Glomerular visceral epithelial cell (primary cell): ENCODE measurements around the gene NAGK.

Experiments used
- DNase-seq: peaks from one replicate; pipeline ENCODE4 v3.0.0-alpha.2; 2016; ENCODE audit errors: extremely low spot score

The NAGK gene

DNA sequence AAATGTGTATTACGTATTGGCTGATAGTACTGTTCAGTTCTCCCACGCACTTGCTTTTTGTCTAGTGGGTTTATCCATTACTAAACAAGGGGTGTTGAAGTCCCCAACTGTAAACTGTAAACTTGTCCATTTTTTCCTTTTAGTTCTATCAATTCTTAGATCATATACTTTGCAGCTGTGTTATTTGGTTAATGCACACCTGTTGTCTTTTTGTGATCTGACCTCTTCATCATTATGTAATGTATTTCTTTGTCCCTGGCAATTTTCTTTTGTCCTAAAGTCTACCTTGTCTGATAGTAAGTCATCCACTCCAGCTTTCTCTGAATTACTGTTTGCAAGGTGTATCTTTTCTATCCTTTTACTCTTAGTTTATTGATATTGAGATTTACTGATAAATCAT lies 39.6 kb downstream of the NAGK start:
- no peak for DNase-seq

GRCh38 chr2:71113843-71114242 lies 45.4 kb downstream of the NAGK start:
- DNase-seq, result no peak

GRCh38 chr2:71117063-71117462 lies 48.6 kb downstream of the NAGK start:
- no peak for DNase-seq

DNA sequence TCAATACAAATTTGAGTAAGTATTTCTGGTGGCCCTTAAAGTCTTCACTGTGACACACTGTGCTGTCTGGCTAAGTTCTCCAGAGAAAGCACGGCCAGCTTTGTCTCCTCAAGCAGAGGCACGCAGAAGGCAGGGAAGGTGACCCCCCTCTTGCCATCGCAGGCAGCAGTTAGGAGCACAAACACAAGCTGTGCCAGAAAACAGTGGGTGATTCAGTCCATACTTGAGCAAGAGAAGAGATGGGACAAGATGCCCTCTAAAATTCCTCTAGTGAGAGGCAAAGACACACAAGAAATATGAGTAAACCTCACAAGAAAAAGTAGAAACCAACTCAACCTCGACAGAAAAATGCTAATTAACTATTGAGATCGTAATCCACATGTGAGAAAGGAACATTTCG lies 51.7 kb downstream of the NAGK start:
- no peak for DNase-seq

DNA sequence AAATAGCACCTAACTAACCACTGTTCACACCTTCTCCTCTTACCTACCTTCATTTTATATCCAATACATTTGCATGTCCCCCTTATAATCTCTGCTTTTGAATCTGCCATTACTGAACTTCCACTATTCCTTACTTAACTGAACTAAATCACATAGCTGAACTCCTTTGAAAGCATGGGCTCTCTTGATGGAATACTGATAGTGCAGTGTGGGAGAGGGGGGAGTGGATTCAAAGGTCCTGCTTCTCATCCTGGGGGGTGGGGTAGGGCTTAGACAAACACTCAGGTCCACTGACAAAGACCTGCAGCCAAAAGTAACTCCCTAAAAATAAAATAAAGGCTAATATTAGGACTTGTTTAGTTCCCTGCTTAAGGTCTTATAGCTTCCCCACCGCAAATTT lies 53.0 kb downstream of the NAGK start:
- no peak for DNase-seq

DNA sequence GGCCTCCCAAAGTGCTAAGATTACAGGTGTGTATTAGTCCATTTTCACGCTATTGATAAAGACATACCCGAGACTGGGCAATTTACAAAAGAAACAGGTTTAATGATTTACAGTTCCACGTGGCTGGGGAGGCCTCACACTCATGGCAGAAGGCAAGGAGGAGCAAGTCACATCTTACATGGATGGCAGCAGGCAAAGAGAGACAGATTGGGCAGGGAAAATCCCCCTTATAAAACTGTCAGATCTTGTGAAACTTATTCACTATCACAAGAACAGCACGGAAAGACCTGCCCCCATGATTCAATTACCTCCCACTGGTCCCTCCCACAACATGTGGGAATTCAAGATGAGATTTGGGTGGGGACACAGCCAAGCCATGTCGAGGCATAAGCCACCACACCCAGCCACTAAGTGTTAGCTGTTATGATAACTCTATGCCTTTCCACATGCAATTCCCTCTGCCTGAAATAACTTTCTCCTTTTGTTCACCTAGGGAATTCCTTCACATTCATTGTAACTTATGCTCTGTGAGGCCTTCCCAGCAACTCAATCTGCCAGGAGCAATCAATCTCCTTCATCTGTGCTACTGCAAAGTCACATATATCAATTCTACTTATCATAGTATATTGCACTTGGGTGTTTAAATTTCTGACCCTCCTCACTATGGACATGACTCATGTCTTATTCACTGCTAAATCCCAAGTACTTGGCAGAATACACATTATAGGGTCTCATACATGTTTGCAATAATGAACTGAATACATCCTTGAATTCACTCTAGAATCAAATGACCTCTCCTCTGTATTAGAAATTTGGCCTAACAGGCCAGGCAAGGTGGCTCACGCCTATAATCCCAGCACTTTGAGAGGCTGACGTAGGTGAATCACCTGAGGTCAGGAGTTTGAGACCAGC lies 54.2 kb downstream of the NAGK start:
- DNase-seq, result no peak

DNA sequence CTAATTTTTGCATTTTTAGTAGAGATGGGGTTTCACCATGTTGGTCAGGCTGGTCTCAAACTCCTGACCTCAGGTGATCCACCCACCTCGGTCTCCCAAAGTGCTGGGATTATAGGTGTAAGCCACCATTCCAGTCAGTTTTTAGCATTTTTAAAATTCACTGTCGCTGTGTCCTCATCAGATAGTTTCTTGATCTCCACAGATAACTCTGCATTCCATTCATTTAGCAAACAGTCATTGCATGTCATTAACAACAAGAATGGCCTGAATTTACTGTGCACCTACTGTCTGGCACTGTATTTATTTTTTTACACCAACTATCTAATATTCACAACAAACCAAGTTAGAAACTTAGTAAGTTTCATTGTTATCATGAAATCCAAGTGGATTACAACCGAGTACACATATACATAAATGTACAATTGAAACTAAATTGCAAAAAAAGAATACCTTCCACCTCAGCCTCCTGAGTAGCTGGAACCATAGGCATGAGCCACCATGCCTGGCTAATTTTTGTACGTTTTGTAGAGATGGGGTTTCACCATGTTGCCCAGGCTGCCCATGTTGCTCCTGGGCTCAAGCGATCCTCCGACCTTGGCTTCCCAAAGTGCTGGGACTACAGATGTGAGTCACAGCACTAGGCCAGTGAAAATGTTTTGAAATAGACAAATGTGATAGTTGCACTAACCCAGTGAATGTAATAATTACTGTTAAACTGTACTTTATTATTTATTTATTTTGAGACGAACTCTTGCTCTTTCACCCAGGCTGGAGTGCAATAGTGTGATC lies 57.3 kb downstream of the NAGK start:
- no peak for DNase-seq

DNA sequence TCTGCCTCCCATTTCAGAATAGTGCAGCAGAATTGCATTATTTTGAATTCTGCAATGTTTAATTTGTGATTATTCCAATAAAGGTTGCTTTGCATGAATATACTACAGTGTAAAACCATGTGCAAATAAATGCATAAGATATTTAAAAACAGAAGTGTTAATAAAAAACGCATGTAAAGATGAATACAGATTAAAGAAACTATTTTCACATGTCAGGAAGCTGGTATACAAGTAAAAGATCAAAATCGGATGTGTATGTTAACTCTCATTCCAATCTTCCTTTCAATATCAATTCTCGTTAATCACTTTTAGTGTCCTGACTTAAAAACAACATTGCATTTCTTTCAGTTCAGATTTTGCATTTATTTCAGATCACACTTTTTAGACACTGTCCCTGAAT lies 58.5 kb downstream of the NAGK start:
- no peak for DNase-seq
